ENCODE results near the gene POU4F3.

The POU4F3 gene

GRCh38 chr5:146378986-146379385, 40.3 kb downstream of the POU4F3 start:
- no peak for DNase-seq (ENCODE audit: low spot score)
- no peak for TF ChIP-seq CTCF (IDR thresholded peaks at IDR 0.05; ENCODE audit: extremely low read depth, insufficient read depth, missing control alignments)
- in situ Hi-C loops (cut with MboI; ENCODE audit: low pct_unique_long_range_greater_than_20kb, low sequenced_read_pairs, unreplicated experiment), result no loop called here

GRCh38 chr5:146380714-146381113, 42.1 kb downstream of the POU4F3 start:
- no peak for TF ChIP-seq CTCF (IDR thresholded peaks at IDR 0.05; ENCODE audit: extremely low read depth, insufficient read depth, missing control alignments)
- in situ Hi-C loops (cut with MboI; ENCODE audit: low pct_unique_long_range_greater_than_20kb, low sequenced_read_pairs, unreplicated experiment), result no loop called here
- no peak for DNase-seq (ENCODE audit: low spot score)

GRCh38 chr5:146388386-146388785, 49.7 kb downstream of the POU4F3 start:
- in situ Hi-C loops (cut with MboI; ENCODE audit: low pct_unique_long_range_greater_than_20kb, low sequenced_read_pairs, unreplicated experiment), result no loop called here
- no peak for TF ChIP-seq CTCF (IDR thresholded peaks at IDR 0.05; ENCODE audit: extremely low read depth, insufficient read depth, missing control alignments)
- no peak for DNase-seq (ENCODE audit: low spot score)

- peak; percentile 29 for TF ChIP-seq CTCF (IDR thresholded peaks at IDR 0.05; ENCODE audit: extremely low read depth, insufficient read depth, missing control alignments)
- in situ Hi-C loops (cut with MboI; ENCODE audit: low pct_unique_long_range_greater_than_20kb, low sequenced_read_pairs, unreplicated experiment), result no loop called here
- no peak for DNase-seq (ENCODE audit: low spot score)
These were observed 51.8 kb downstream of the POU4F3 start for GRCh38 chr5:146390469-146390868.
